Vagina (tissue), 2 donors: ENCODE results near the gene STIM2.

Experiments used
- CTCF ChIP-seq, 3 experiments: fragments of 450-650 bp in 2 of 3; fragments of 200-600 bp in 1 of 3; sonication (generic) in 1 of 3; IDR thresholded peaks; one replicate each; pipeline ENCODE4 v1.5.1; 2017 to 2019; ENCODE audit warnings: antibody characterized with exemption in 3 of 3, mild to moderate bottlenecking in 2 of 3, moderate library complexity in 2 of 3
- POLR2A ChIP-seq, 2 donors: fragments of 450-650 bp; IDR thresholded peaks; one replicate each; pipeline ENCODE4 v1.6.1; 2017; ENCODE audit warnings: antibody characterized with exemption in 2 of 2, mild to moderate bottlenecking in 2 of 2, moderate library complexity in 2 of 2
- POLR2AphosphoS5 ChIP-seq, 2 donors: sonication (generic); formaldehyde crosslinking; IDR thresholded peaks; one replicate each; pipeline ENCODE4 v1.9.0; 2017; ENCODE audit warnings: antibody characterized with exemption in 2 of 2, mild to moderate bottlenecking in 2 of 2, low read depth in 1 of 2; ENCODE audit not compliant: insufficient read depth in 1 of 2

GRCh38 chr4:26839016-26839415 is 21.6 kb upstream of the STIM2 start:
- TF ChIP-seq POLR2A (IDR thresholded peaks at IDR 0.05) (no peak), POLR2AphosphoS5 (IDR thresholded peaks at IDR 0.05; ENCODE audit: insufficient read depth in 1 of 2, low read depth in 1 of 2) (no peak), CTCF (IDR thresholded peaks at IDR 0.05) (no peak)
